ENCODE measurements around the gene NVL.

GRCh38 chr1:224348137-224348536, 18.2 kb upstream of the NVL start:
- TF ChIP-seq, protein P1, sequence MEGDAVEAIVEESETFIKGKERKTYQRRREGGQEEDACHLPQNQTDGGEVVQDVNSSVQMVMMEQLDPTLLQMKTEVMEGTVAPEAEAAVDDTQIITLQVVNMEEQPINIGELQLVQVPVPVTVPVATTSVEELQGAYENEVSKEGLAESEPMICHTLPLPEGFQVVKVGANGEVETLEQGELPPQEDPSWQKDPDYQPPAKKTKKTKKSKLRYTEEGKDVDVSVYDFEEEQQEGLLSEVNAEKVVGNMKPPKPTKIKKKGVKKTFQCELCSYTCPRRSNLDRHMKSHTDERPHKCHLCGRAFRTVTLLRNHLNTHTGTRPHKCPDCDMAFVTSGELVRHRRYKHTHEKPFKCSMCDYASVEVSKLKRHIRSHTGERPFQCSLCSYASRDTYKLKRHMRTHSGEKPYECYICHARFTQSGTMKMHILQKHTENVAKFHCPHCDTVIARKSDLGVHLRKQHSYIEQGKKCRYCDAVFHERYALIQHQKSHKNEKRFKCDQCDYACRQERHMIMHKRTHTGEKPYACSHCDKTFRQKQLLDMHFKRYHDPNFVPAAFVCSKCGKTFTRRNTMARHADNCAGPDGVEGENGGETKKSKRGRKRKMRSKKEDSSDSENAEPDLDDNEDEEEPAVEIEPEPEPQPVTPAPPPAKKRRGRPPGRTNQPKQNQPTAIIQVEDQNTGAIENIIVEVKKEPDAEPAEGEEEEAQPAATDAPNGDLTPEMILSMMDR (IDR thresholded peaks at IDR 0.05; ENCODE audit: poor library complexity, severe bottlenecking) = no peak
- no peak for TF ChIP-seq EP300 (conservative IDR thresholded peaks at IDR 0.05; ENCODE audit: poor library complexity, severe bottlenecking)

All from neural cell (in vitro differentiated cells).